HG03135 (cell line): ENCODE results near the gene ATP5F1E.
A peak's percentile ranks its signal among the peaks of the same experiment; 100 is the strongest.
"Not testable (repeated sequence)": the region's sequence is repeated elsewhere in the genome, so short reads cannot be mapped to it uniquely, and the experiment has no call there.

ENCODE experiments used
- ATAC-seq: cut with Tn5 transposase; IDR thresholded peaks from one replicate; pipeline ENCODE4 v1.9.1; 2021; ENCODE audit warnings: mild to moderate bottlenecking, moderate library complexity; ENCODE audit not compliant: unreplicated experiment

The ATP5F1E gene

DNA sequence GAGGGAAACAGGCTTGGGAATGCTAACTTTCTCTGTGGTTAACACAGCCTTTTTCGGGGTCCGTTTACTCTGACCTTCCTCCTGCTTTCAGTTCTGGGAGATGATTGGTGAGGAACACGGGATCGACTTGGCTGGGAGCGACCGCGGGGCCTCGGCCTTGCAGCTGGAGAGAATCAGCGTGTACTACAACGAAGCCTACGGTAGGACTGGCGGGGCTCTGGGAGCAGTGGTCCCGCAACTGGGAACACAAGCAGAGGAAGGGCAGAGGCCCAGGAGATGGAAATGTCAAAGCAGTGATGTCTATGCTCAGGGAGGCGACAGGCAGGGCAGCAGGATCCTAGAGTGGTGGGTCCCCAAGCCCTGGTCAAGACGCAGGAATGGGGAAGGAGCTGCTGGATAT lies 9.4 kb downstream of the ATP5F1E start:
- no peak for ATAC-seq

DNA sequence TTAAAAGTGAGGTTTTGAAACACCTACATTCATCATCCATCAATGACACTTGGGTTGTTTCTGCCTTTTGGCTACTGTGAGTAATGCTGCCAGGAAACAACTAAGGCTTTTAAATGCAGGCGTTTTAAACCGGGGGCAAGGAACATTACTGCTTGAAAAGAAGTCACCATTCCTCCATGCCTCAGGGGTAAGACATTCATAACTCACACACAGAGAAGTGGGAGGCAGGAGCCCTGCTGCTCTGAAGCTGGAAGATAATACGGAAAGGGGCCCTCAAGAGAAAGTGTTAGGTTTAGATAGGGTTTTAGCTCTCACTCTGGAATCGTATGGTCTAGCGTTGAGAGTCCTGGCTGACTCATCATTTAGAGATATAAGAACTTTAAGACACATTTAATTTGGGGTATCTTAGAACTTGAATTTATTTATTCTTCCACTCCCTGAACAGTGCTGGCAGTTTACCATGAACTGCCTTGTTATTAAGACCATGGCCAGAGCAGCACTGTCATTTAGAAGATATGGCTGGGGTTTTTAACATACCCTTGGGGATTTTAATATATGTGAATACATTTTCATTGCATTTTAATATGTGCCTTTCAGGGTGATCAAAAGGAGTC lies 11.1 kb downstream of the ATP5F1E start:
- ATAC-seq = no peak

DNA sequence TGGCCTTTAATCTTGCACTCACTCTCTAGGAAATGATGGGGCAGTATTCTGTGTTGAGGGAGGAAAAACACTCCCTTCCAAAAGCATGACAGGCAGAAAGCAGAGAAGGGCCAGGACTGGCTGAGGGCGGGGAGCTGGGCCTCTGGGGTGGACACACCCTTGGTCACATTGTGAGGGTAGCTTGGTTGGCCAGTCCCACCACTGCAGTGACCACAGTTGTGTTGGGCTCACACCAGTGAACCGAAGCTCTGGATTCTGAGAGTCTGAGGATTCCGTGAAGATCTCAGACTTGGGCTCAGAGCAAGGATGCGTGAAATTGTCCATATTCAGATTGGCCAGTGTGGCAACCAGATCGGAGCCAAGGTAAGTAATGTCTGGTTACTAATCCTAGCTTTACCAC lies 12.9 kb downstream of the ATP5F1E start, which contains the start of gene TUBB1:
TUBB1 (plus strand) TSS at position 213 of the 400 bp plus-strand sequence; CDS start at position 307, 94 bp downstream.
- no peak for ATAC-seq

DNA sequence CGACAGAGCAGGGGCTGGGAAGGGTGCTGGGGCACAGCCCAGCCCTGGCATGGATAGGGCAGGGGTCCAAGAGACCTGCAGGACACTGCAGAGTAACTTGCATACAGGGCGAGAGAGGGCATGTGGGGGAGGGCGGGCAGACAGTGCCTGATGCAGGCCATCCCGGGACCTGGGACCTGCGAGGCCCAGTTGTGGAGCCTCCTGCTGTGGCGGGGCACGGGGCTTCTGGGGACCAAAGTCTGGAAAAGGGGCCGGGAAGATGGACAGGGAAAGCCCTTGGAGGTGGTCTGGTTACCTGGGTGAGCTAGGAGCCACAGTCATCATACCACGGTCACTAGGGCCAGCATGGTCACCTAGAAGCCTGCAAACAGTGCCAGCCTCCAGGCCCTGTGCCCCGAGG lies 13.3 kb downstream of the ATP5F1E start:
- ATAC-seq = no peak

DNA sequence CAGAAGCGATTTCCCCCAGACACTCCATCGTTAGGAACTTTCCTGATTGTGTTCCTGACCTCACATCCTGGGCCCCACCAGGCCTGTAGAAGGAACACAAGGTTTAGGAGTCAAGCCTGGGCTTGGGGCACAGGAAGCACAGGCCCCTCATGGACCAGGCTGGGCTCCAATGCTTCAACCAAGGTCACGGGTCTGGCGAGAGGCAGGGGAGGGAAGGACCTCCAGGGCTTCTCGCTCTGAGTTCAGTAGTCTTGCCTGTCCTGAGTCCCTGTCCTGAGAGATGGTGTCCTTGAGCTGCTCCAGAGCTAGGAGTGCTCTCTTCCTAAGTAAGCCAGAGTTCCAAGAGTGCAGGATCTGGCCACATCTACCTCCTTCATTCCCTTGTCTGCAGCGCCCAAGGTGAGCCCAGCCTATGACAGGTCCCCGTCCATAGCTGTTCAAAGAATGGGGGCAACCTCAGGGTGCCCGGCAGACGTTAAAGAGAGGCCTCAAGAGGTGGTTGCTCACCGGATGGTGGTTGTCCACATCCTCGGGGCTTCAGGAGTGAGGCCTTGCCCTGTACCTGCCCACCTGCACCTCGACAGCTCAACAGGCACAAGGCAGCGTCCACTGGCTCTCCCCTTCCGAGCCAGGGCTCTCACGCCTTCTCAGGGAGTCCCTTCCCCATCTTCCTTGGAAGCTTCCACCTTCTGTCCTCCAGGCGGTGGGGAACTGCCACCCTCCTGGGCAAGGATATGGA lies 14.5 kb downstream of the ATP5F1E start:
- ATAC-seq = no peak

DNA sequence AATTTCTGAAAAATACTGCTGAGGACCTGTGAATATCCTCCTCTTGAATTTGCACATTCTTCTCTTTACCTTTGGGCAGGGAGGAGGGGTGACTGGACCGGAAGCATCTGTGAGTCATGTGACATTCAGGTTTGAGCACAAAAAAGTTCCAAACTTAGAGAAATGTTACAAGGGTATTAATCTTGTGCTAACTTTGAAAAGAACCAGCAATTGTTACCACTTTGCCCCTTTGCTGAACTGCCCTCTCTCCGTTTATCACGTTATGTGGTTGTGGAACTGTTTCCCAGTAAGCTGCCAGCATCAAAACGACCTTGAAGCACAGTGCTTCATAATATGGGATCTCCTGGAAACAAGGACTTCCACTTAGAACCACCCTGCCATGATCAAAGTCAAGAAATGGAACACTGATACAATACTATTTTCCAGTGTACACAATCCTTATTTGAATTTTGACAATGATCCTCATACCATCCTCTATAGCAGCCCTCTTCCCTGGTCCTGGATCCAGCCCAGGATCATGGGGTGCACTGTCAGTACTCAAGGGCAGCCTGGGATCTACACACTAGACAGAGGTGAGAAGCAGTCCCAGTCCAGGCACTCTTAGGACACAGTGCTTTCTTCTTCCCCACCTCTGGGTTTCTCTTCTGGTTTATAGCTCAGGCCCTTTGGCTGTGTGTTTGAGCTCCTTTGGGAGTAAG lies 15.2 kb downstream of the ATP5F1E start:
- no peak for ATAC-seq

DNA sequence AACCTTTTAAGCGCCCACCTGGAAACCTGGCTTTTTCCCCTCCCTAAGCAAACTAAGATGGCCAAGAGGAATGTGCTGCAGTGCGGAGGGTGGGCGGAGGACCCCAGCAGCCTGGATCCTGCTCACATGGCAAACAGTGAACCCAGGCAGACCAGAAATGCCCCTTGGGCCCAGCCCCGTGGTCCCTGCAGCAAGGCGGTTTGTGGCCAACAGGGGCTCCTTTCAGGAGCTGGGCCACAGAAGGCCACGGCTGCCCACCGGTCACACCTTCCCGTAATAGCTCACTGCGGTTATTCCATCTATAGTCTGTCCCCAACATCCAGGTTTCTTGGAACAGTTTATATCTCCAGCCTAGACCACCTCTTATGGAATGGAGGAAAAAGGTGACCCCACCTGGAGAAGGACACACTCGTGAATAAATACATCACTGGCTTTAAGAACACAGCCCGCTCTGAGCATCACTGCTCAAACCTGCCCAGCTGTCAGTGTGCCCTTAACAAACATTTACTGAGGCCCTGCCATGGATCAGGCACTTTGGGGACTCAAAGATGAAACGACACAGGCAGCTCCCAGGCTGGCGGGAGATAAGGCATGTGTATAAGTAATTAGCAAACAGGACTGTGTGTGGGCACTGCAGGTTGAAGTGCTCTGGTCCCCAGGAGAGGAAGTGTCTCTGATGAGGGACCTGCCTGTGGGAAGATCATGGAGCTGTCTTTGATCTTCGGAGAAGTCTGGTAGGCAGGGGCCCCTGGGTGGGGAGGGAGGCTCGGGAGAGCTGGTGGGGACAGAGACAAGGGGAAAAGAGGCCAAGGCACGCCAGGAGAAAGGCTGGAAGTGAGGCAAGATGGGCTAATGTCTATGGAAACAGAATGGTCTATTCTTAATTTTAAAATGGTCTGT lies 16.1 kb downstream of the ATP5F1E start:
- ATAC-seq = no peak

DNA sequence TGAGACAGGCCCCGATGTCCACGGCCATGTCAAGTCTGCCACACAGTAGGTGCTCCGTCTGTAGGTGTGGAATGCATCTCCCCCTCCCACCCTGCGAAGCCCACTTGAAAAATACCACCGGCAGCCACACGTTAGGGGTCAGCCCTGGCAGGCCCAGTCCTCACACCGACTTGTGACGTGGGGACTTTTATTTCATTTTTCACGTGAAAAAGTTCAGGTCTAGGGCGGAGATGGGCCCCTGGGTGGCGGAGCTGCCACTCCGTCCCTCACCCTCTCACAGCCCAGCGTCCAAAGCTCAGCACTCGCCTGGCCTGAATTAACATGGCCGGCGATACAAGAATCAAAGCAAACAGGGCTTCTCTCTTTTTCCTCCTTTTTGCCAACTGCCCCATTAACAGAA lies 16.7 kb downstream of the ATP5F1E start:
- no peak for ATAC-seq

DNA sequence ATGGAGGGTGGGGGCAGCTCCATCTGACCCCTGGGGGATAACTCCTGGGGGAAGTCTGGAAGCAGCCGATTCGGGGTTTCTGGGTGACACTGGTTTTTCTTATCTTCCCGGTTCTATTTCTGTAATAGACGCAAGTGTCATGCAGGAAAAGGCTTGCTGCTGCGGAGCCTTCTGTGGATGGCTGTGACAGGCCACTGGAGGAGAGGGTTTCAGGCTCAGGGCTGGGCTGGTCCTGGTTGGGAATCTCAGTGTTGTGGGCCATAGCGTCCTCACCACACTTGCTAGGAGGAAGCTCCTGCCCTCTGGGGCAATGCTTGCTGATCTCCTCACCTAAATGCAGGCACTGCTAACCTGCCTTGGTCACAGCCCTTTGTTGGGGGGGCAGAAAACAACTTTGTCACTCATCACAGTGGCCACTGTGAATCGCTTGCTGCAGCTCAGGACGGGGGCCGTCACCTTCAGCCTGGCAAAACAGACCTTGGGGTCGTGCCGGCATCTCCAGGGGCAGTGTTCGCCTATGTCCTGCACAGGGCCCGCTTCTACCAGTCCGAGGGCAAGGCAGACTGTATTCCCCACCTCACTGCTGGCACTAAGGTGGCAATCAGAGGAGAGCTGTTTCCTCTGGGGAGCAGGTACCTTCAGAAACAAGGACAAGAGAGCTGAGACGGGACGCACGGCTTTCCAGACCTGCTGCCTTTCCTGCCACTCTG lies 17.3 kb downstream of the ATP5F1E start:
- no peak for ATAC-seq

DNA sequence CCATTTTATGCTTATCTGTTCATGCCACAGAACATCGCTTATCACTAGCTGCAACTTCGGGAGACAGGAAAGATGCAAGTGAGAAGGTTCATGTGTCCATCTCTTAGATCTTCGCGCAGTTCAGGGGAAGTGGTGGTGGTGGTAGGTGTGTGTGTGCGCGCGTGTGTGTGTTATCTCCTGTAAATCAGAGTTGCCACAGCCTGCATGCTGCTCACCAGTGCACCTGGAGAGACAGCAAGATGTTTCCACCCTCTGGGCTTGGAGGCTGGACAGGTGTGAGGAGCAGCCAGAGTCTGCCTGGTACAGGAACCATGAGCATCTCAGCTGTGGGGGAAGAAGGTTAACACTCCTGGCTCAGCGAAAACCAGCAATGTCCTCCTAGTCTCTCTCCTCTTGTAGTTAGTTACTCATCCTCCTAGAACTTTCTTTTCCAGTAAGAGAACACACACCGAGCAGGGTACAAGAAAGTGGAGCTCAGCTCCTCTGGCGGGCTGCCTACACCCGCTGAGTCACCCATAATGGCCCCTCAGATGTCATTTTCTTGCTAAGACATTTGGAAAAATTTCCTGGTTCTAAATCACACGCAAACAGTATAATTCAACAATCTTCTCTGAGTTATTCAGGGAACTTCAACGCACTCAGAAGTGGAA lies 18.1 kb downstream of the ATP5F1E start:
- no peak for ATAC-seq

DNA sequence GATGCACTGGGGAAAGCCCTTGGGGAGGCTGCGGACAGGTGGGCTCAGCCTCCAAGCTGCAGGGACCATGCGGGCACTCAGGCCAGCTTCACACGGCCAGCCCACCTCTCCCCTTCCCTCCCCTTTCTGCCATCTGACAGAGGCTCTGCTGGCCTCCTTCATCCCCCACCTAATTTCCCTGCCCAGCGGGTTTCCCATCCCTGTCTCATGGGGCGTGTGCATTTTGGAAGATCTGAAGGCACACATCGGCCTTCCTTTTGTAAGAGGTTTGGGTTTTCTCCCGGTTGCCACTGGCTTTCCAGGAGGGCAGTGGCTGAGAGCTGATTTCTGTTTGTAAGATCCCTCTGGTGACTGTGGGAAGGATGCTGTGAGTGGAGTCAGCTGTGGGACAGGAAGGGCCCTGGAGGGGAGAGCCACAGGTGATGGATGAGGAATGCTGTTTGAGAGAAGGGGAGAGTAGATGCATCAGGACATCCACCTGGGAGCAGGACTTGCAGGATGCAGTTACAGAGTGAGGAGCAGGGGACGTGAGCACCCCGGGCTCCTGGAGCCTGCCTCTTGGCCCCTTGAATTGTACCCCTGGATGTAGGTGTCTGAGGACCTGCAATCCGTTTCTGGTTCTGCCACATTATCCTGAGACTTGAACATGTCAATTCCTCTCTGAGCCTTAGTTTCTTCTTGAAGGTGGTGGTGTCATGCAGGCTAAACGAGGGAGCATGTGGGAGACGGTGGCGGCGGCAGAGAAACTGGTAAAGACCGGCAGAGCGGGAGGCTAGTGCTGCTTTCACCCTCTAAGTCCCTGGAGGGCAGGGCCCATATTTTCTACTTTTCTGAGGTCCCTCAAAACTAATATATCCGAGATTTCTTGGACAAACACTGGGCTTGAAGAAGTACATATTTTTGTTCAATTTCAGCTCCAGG lies 18.8 kb downstream of the ATP5F1E start:
- no peak for ATAC-seq

DNA sequence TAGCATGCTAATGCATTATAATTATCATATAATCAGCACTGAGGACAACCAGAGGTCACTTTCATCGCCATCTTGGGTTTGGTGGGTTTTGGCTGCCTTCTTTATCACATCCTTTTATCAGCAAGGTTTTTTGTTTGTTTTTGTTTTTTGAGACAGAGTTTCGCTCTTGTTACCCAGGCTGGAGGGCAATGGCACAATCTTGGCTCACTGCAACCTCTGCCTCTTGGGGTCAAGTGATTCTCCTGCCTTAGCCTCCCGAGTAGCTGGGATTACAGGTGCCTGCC lies 20.3 kb downstream of the ATP5F1E start:
- not testable (repeated sequence) for ATAC-seq

DNA sequence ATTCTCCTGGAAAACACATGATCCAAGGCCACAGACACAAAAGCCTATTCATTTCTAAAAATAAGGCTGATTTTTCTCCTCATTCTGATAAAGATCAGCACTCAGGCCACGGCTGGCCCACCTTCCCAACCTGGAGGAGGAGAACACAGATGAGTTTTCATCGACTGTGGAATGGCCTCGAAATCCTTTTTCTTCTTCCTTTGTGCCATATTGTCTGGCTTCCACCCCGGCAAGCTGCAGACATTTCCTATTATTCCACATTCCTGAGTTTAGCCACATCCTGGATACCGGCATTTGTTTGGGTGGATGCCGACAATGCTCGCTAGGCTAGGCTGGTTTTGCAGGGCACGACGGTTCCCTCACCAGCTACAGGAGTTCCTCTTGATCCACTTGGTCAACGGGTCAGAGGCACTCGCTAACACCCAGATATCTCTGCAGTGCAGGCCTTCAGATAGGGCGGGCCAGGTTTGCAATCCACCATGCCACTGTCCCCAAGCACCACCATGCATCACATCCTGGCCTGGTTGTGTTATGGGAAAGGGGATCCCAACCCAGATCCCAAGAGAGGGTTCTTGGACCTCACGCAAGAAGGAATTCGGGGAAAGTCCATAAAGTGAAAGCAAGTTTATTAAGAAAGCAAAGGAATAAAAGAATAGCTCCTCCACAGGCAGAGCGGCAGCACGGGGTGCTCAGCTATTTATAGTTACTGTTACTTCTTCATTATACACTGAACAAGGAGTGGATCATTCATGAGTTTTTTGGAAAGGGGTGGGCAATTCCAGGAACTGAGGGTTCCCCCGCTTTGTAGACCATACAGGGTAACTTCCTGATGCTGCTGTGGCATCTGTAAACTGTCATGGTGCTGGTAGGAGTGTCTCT lies 20.9 kb downstream of the ATP5F1E start:
- no peak for ATAC-seq

DNA sequence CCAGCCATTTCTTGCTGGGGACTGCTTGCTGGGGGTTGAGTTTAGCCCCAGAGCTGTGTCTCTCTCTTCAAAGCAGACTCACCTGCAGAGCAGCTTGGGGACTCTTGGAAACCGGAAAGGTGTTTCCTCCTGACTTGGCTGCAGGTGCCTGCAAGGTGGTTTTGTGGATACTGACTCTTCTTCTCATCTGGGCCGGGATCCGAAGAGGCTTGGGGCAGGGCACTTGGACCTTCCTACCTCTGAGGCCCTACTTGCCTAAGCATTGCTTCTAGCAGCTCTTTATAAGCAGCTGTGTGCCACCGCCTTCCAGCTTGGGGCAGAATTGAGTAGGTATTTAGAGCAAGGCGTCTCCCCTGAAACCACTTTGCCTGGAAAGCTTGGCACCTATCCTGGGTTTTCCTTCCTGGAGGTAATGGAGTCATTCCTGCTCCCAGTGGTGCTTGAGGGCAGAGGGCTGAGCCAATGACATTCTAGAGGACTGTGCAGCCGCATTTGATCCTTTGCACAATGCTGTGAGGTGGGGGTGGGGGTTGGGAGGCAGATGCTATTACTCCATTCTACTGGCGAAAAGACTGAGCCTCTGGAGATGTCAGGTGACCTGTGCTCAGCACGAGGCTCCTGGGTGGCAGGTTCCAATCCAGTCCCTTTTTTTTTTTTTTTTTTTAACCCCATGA lies 21.7 kb downstream of the ATP5F1E start:
- ATAC-seq = no peak

DNA sequence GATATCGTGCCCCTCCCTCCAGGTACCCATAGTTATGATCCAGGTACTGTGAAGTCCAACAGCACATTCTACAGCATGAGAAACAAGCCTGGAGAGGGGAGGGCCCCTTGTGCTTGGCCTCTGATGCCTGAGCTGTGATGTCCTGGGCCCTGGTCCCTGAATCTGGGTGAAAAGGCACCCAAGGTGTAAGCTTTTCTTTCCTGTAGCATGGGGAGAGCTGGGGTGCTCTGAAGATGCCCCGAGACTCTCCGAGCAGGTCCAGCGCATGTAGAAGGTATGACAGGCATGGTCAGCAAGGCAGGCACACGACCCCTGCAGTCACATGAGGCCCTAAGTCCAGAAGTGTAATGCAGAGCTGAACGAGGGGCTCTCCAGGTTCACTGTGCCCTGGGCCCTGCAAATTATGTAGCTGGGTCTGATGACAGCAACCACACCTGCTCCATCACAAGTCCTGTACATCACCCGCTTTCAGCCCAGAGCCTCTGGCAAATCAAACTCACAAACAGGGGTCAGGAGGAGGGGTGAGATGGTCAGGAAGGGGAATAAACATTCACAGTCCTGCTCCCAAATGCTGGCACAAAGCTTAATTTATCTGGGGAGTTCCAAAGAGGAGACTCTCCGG lies 23.3 kb downstream of the ATP5F1E start:
- no peak for ATAC-seq

DNA sequence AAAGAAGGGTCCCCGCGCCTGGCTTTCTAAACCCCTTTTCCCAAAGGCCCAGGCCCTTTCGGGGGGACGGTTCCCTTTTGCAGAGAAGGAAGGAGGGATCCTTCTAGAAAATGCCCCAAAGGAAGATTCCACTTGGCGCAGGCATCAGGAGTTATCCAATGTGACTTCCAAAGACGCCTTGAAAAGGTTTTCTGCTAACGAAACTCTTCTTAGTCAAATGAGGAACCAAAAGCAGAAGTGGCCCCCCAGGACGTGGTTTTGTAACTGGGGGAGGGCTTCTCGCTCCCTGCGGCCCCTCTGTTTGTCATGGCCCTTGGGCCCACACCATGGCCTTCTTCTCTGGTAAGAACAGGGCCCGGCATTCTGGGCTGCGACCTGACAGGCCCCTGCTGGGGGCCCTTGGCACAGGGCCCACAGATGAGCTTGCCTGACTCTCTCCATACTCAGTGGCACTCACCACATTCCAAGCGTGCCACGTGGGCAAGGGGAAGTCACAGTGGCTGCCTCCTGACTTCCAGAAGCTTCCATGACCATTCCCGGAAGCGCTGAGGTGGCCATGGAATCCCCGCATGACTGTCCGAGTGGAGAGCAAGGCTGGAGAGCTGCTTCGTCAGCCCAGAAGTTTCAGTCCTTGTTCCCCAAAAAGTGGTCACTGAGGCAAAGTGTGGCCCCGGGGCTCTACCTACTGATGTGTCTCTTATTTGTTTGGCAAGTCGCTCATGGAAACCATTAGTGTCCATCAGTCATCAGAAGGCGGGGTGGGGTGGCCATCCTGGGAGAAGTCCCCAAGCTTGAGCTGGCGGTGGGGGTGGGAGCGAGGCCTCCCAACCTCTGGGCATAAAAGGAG lies 24.2 kb downstream of the ATP5F1E start:
- peak; percentile 34 for ATAC-seq
